K562 (cell line): ENCODE measurements around the gene TUFM. TPM values are rescaled to one million over a fixed set of nuclear protein-coding genes. Genes with fewer than 3 reads are reported as not detected.

ENCODE experiments used
- ARHGAP35 ChIP-seq: fragments of 450-650 bp; IDR thresholded peaks from 2 replicates; pipeline ENCODE4 v1.6.1; 2018; ENCODE audit not compliant: partially characterized antibody
- ETV1 ChIP-seq: fragments of 450-650 bp; conservative IDR thresholded peaks from 2 replicates; pipeline ENCODE4 v1.6.1; 2016; ENCODE audit warnings: missing genetic modification characterization, control low read depth, low read depth, missing compliant biosample characterization
- POLR2B ChIP-seq: fragments of 450-650 bp; IDR thresholded peaks from 2 replicates; pipeline ENCODE4 v1.6.1; 2018; ENCODE audit warnings: low read depth; ENCODE audit not compliant: partially characterized antibody
- THAP12 ChIP-seq: fragments of 250-450 bp; sonication (Bioruptor Pico); IDR thresholded peaks from 2 replicates; pipeline ENCODE4 v1.9.0; 2021; ENCODE audit warnings: mild to moderate bottlenecking, inconsistent platforms
- ZNF511 ChIP-seq: sonication (generic); formaldehyde crosslinking; IDR thresholded peaks from 2 replicates; pipeline ENCODE4 v1.8.0; 2022; ENCODE audit warnings: mild to moderate bottlenecking, missing genetic modification reagents
- ZNF592 ChIP-seq: fragments of 450-650 bp; IDR thresholded peaks from 2 replicates; pipeline ENCODE4 v1.6.1; 2017; ENCODE audit warnings: antibody characterized with exemption, mild to moderate bottlenecking
- ZNF699 ChIP-seq: fragments of 250-450 bp; sonication (Bioruptor Pico); IDR thresholded peaks from 2 replicates; pipeline ENCODE4 v1.8.0; 2021; ENCODE audit warnings: mild to moderate bottlenecking, moderate library complexity; ENCODE audit not compliant: insufficient replicate concordance
- ZNF75A ChIP-seq: fragments of 450-650 bp; formaldehyde crosslinking; IDR thresholded peaks from 2 replicates; pipeline ENCODE4 v1.4.0; 2020; ENCODE audit warnings: mild to moderate bottlenecking
- polyA plus RNA-seq, 8 experiments: library from polyadenylated mRNA; depleted of rRNA in 4 of 8; stranded (reverse) in 5 of 8; unstranded in 3 of 8; fragments of >200 nt; fragmentation: Nextera tagmentation in 2 of 8; fragmentation: Illumina TruSeq in 1 of 8; extraction: Ambion mirVana in 2 of 8; extraction: Trizol in 1 of 8; gene quantifications; 2 replicates each; pipeline versions ENCODE4 v1.2.1 to v1.2.3, GENCODE V29; 2011 to 2014; ENCODE audit warnings: inconsistent platforms in 1 of 8, missing spikeins in 1 of 8
- total RNA-seq, 7 experiments: library from RNA; depleted of rRNA in 6 of 7; stranded (reverse); fragments of >200 nt in 6 of 7; fragmentation: Illumina TruSeq in 2 of 7; extraction: Trizol in 2 of 7; gene quantifications; 2 replicates each; pipeline versions ENCODE4 v1.2.1 to v1.2.3, GENCODE V29; 2011 to 2021; ENCODE audit warnings: low replicate concordance in 1 of 7
- TF ChIP-seq, protein P1 (sequence below): sonication (generic); formaldehyde crosslinking; IDR thresholded peaks from 2 replicates; pipeline ENCODE4 v1.9.0; 2022; ENCODE audit warnings: mild to moderate bottlenecking, missing genetic modification reagents

Gene TUFM
- total and polyA plus RNA-seq, 9 of the 15 experiments (the other 6 are each of a cell fraction or from before 2014, with no cell fraction given) = 34.1 to 434 (median 256) TPM

DNA sequence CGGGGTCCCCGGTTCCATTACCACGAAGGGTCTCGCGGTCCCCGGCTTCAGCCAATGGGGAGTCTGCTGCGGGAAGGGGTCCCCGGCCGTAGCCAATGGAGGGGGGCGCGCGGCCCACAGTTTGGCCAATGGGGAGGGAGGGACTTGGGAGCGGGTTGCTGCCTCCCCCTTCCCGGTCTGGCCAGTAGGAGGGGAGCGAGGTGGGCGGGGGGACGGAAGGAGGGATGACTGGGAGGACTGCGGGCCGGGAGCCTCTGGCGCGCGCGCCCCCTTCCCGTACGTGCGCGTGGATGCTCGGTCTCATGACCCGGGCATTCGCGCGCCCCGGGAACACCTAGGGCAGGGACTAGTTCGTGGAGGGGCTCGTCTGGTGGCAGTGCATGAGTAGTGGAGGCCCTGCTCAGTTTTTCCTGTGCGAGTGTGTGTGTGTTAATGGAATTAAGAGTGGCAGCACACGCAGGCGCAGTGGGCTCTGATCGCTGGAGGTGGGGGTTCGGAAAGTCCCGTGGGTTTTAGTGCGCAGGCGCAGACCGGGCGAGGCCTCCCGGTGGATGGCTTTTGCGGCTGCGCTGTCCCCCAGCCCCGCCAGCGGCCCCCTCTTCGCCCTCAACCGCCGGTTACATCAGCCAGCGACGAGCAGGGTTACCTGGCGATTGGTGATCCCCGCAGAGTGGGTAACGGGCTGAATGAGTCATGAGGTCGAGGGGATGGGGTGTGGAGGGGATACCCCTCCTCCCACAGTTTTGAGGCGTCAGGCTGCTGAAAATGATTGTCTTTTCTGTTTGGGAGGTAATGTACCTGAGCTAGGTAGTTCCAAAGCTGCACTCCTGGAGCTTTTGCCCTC is 22.1 kb downstream of the TUFM start (continued):
- TF ChIP-seq, protein P1, sequence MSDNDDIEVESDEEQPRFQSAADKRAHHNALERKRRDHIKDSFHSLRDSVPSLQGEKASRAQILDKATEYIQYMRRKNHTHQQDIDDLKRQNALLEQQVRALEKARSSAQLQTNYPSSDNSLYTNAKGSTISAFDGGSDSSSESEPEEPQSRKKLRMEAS (CRISPR knock-in tag) = peak; percentile 24; the same call in 1 of the 2 replicates
- TF ChIP-seq THAP12 (0 out of 2 replicates have a peak, but pooled peaks have one; percentile 13), ETV1 (tag) (peak; percentile 64), ARHGAP35 (no peak), ZNF592 (no peak), ZNF511 (CRISPR knock-in tag) (peak; percentile 10; the same call in 1 of the 2 replicates), ZNF75A (CRISPR knock-in tag) (peak; percentile 44; the same call in 1 of the 2 replicates), ZNF699 (CRISPR knock-in tag) (no peak), POLR2B (peak; percentile 89)
